Measurements from ENCODE around the gene NUTM2G. TPM values are rescaled to one million over a fixed set of nuclear protein-coding genes. Genes with fewer than 3 reads are reported as not detected.
"Not testable (repeated sequence)": the region's sequence is repeated elsewhere in the genome, so short reads cannot be mapped to it uniquely, and the experiment has no call there.

Gene NUTM2G
- total and polyA plus RNA-seq, 5 donors from 2014 or later = 0.11 TPM; not detected in 4

GRCh38 chr9:96934706-96935105 lies 6.1 kb downstream of the NUTM2G start:
- not testable (repeated sequence) for H3K4me3 Mint-ChIP-seq, H3K4me1 Mint-ChIP-seq, H3K27ac Mint-ChIP-seq

GRCh38 chr9:96935401-96935800 lies 6.8 kb downstream of the NUTM2G start:
- not testable (repeated sequence) for H3K27ac ChIP-seq (ENCODE audit: insufficient read depth, low read length, poor library complexity, severe bottlenecking); H3K4me3 Mint-ChIP-seq; H3K36me3 Mint-ChIP-seq; H3K9me3 Mint-ChIP-seq; H3K27me3 ChIP-seq (ENCODE audit: control insufficient read depth, insufficient read depth, low read length); H3K27ac Mint-ChIP-seq; ATAC-seq (ENCODE audit: low read depth in 2 of 2); H3K4me1 ChIP-seq (ENCODE audit: control insufficient read depth, insufficient read depth, low read length, poor library complexity, severe bottlenecking); DNase-seq; H3K27me3 Mint-ChIP-seq; H3K36me3 ChIP-seq (ENCODE audit: control insufficient read depth, insufficient read depth, low read length); H3K4me1 Mint-ChIP-seq; H3K9me3 ChIP-seq (ENCODE audit: control insufficient read depth in 2 of 2, low read length in 2 of 2); H3K4me3 ChIP-seq (ENCODE audit: low read depth, low read length)

More at GRCh38 chr9:96934706-96935105, 6.1 kb downstream of the NUTM2G start:
- H3K27me3 ChIP-seq (ENCODE audit: control insufficient read depth, insufficient read depth, low read length); H3K4me3 ChIP-seq (ENCODE audit: low read depth, low read length); H3K27me3 Mint-ChIP-seq; H3K27ac ChIP-seq (ENCODE audit: insufficient read depth, low read length, poor library complexity, severe bottlenecking); H3K36me3 Mint-ChIP-seq; H3K4me1 ChIP-seq (ENCODE audit: control insufficient read depth, insufficient read depth, low read length, poor library complexity, severe bottlenecking); H3K9me3 Mint-ChIP-seq; H3K36me3 ChIP-seq (ENCODE audit: control insufficient read depth, insufficient read depth, low read length); H3K9me3 ChIP-seq (ENCODE audit: control insufficient read depth in 2 of 2, low read length in 2 of 2); DNase-seq; ATAC-seq (ENCODE audit: low read depth in 2 of 2): not testable (repeated sequence)

- not testable (repeated sequence) for ATAC-seq (ENCODE audit: low read depth in 2 of 2); H3K27me3 Mint-ChIP-seq
- peak overlapping the region in 2 of 3 donors; percentile 52 to 66 for H3K27ac Mint-ChIP-seq
Observed at GRCh38 chr9:96937442-96937841, 8.8 kb downstream of the NUTM2G start.

GRCh38 chr9:96938957-96939665 lies 10.5 kb downstream of the NUTM2G start:
- not testable (repeated sequence) for H3K36me3 ChIP-seq (ENCODE audit: control insufficient read depth, insufficient read depth, low read length); H3K27me3 Mint-ChIP-seq; H3K4me3 Mint-ChIP-seq; H3K27me3 ChIP-seq (ENCODE audit: control insufficient read depth, insufficient read depth, low read length); H3K36me3 Mint-ChIP-seq; H3K4me1 ChIP-seq (ENCODE audit: control insufficient read depth, insufficient read depth, low read length, poor library complexity, severe bottlenecking); H3K27ac ChIP-seq (ENCODE audit: insufficient read depth, low read length, poor library complexity, severe bottlenecking); H3K9me3 ChIP-seq (ENCODE audit: control insufficient read depth in 2 of 2, low read length in 2 of 2); H3K4me3 ChIP-seq (ENCODE audit: low read depth, low read length); H3K4me1 Mint-ChIP-seq; H3K27ac Mint-ChIP-seq; ATAC-seq (ENCODE audit: low read depth in 2 of 2); DNase-seq; H3K9me3 Mint-ChIP-seq

More at GRCh38 chr9:96937442-96937841, 8.8 kb downstream of the NUTM2G start:
- H3K27me3 ChIP-seq (ENCODE audit: control insufficient read depth, insufficient read depth, low read length); H3K4me1 Mint-ChIP-seq; DNase-seq; H3K4me3 Mint-ChIP-seq; H3K9me3 Mint-ChIP-seq; H3K27ac ChIP-seq (ENCODE audit: insufficient read depth, low read length, poor library complexity, severe bottlenecking); H3K9me3 ChIP-seq (ENCODE audit: control insufficient read depth in 2 of 2, low read length in 2 of 2); H3K36me3 ChIP-seq (ENCODE audit: control insufficient read depth, insufficient read depth, low read length); H3K4me3 ChIP-seq (ENCODE audit: low read depth, low read length); H3K36me3 Mint-ChIP-seq; H3K4me1 ChIP-seq (ENCODE audit: control insufficient read depth, insufficient read depth, low read length, poor library complexity, severe bottlenecking): not testable (repeated sequence)

- not testable (repeated sequence) for H3K27ac Mint-ChIP-seq; H3K27me3 ChIP-seq (ENCODE audit: control insufficient read depth, insufficient read depth, low read length); H3K4me1 Mint-ChIP-seq; H3K4me3 ChIP-seq (ENCODE audit: low read depth, low read length); H3K36me3 ChIP-seq (ENCODE audit: control insufficient read depth, insufficient read depth, low read length); H3K4me1 ChIP-seq (ENCODE audit: control insufficient read depth, insufficient read depth, low read length, poor library complexity, severe bottlenecking); H3K9me3 ChIP-seq (ENCODE audit: control insufficient read depth in 2 of 2, low read length in 2 of 2); H3K4me3 Mint-ChIP-seq; H3K27me3 Mint-ChIP-seq; H3K9me3 Mint-ChIP-seq; ATAC-seq (ENCODE audit: low read depth in 2 of 2); DNase-seq; H3K27ac ChIP-seq (ENCODE audit: insufficient read depth, low read length, poor library complexity, severe bottlenecking); H3K36me3 Mint-ChIP-seq
Observed at GRCh38 chr9:96940982-96941381, 12.3 kb downstream of the NUTM2G start.

- not testable (repeated sequence) for H3K27me3 ChIP-seq (ENCODE audit: control insufficient read depth, insufficient read depth, low read length); H3K4me3 Mint-ChIP-seq; H3K4me1 Mint-ChIP-seq; H3K36me3 ChIP-seq (ENCODE audit: control insufficient read depth, insufficient read depth, low read length); ATAC-seq (ENCODE audit: low read depth in 2 of 2); H3K4me1 ChIP-seq (ENCODE audit: control insufficient read depth, insufficient read depth, low read length, poor library complexity, severe bottlenecking); H3K9me3 Mint-ChIP-seq; DNase-seq; H3K27me3 Mint-ChIP-seq; H3K36me3 Mint-ChIP-seq; H3K9me3 ChIP-seq (ENCODE audit: control insufficient read depth in 2 of 2, low read length in 2 of 2); H3K4me3 ChIP-seq (ENCODE audit: low read depth, low read length); H3K27ac ChIP-seq (ENCODE audit: insufficient read depth, low read length, poor library complexity, severe bottlenecking); H3K27ac Mint-ChIP-seq
Observed at GRCh38 chr9:96941628-96942027, 13.0 kb downstream of the NUTM2G start.

GRCh38 chr9:96942181-96942580 lies 13.5 kb downstream of the NUTM2G start:
- not testable (repeated sequence) for H3K9me3 ChIP-seq (ENCODE audit: control insufficient read depth in 2 of 2, low read length in 2 of 2); H3K36me3 Mint-ChIP-seq; H3K27ac ChIP-seq (ENCODE audit: insufficient read depth, low read length, poor library complexity, severe bottlenecking); H3K4me1 ChIP-seq (ENCODE audit: control insufficient read depth, insufficient read depth, low read length, poor library complexity, severe bottlenecking); H3K27me3 Mint-ChIP-seq; H3K36me3 ChIP-seq (ENCODE audit: control insufficient read depth, insufficient read depth, low read length); H3K4me3 ChIP-seq (ENCODE audit: low read depth, low read length); H3K4me3 Mint-ChIP-seq; H3K27ac Mint-ChIP-seq; H3K27me3 ChIP-seq (ENCODE audit: control insufficient read depth, insufficient read depth, low read length); ATAC-seq (ENCODE audit: low read depth in 2 of 2); DNase-seq; H3K4me1 Mint-ChIP-seq; H3K9me3 Mint-ChIP-seq

GRCh38 chr9:96949346-96949745 lies 20.7 kb downstream of the NUTM2G start:
- not testable (repeated sequence) for DNase-seq; H3K4me1 Mint-ChIP-seq; H3K36me3 Mint-ChIP-seq; H3K36me3 ChIP-seq (ENCODE audit: control insufficient read depth, insufficient read depth, low read length); H3K4me3 Mint-ChIP-seq; H3K27ac Mint-ChIP-seq; H3K4me1 ChIP-seq (ENCODE audit: control insufficient read depth, insufficient read depth, low read length, poor library complexity, severe bottlenecking); H3K27ac ChIP-seq (ENCODE audit: insufficient read depth, low read length, poor library complexity, severe bottlenecking); H3K4me3 ChIP-seq (ENCODE audit: low read depth, low read length); H3K27me3 Mint-ChIP-seq; H3K27me3 ChIP-seq (ENCODE audit: control insufficient read depth, insufficient read depth, low read length); H3K9me3 ChIP-seq (ENCODE audit: control insufficient read depth in 2 of 2, low read length in 2 of 2); H3K9me3 Mint-ChIP-seq; ATAC-seq (ENCODE audit: low read depth in 2 of 2)

All from CD4-positive, CD25-positive, alpha-beta regulatory T cell (primary cell).